Measurements from ENCODE around the gene UPF3A.

The UPF3A gene

GRCh38 chr13:114264886-114265611 is 16.4 kb upstream of the UPF3A start:
- no peak for FAIRE-seq

GRCh38 chr13:114266241-114266640 is 15.2 kb upstream of the UPF3A start:
- FAIRE-seq = no peak

- no peak for FAIRE-seq
Observed at GRCh38 chr13:114268344-114269280, 12.8 kb upstream of the UPF3A start.

GRCh38 chr13:114269281-114269770 is 12.1 kb upstream of the UPF3A start:
- FAIRE-seq = no peak

GRCh38 chr13:114272977-114273376 is 8.4 kb upstream of the UPF3A start:
- FAIRE-seq = no peak

- no peak for FAIRE-seq
Observed at GRCh38 chr13:114275304-114275703, 6.1 kb upstream of the UPF3A start.

GRCh38 chr13:114279146-114279545 is 2.3 kb upstream of the UPF3A start:
- no peak for FAIRE-seq

GRCh38 chr13:114279758-114280355 is 1.5 kb upstream of the UPF3A start:
- no peak for FAIRE-seq

- FAIRE-seq = peak; percentile 15
Observed at GRCh38 chr13:114282041-114282670, 755 bp downstream of the UPF3A start.

- FAIRE-seq = no peak
Observed at GRCh38 chr13:114283576-114283975, 2.2 kb downstream of the UPF3A start.

- no peak for FAIRE-seq
Observed at GRCh38 chr13:114284680-114285079, 3.3 kb downstream of the UPF3A start.

GRCh38 chr13:114285166-114285808 is 3.9 kb downstream of the UPF3A start:
- FAIRE-seq = no peak

- no peak for FAIRE-seq
Observed at GRCh38 chr13:114286808-114287207, 5.4 kb downstream of the UPF3A start.

GRCh38 chr13:114288157-114288591 is 6.8 kb downstream of the UPF3A start:
- FAIRE-seq = no peak

GRCh38 chr13:114296448-114296847 is 15.0 kb downstream of the UPF3A start:
- no peak for FAIRE-seq

GRCh38 chr13:114296902-114297301 is 15.5 kb downstream of the UPF3A start:
- no peak for FAIRE-seq

- FAIRE-seq = no peak
Observed at GRCh38 chr13:114298866-114299265, 17.5 kb downstream of the UPF3A start.

- FAIRE-seq = no peak
Observed at GRCh38 chr13:114299604-114300305, 18.4 kb downstream of the UPF3A start.

GRCh38 chr13:114303700-114304327 is 22.4 kb downstream of the UPF3A start:
- FAIRE-seq = no peak

- no peak for FAIRE-seq
Observed at GRCh38 chr13:114304346-114305034, 23.1 kb downstream of the UPF3A start.

GRCh38 chr13:114309086-114309485 is 27.7 kb downstream of the UPF3A start:
- FAIRE-seq = no peak
